ENCODE measurements around the gene DOCK4. TPM values are rescaled to one million over a fixed set of nuclear protein-coding genes. Genes with fewer than 3 reads are reported as not detected.

Gene DOCK4
- total and polyA plus RNA-seq, 7 donors = 1.8 to 12.7 (median 7.1) TPM

DNA sequence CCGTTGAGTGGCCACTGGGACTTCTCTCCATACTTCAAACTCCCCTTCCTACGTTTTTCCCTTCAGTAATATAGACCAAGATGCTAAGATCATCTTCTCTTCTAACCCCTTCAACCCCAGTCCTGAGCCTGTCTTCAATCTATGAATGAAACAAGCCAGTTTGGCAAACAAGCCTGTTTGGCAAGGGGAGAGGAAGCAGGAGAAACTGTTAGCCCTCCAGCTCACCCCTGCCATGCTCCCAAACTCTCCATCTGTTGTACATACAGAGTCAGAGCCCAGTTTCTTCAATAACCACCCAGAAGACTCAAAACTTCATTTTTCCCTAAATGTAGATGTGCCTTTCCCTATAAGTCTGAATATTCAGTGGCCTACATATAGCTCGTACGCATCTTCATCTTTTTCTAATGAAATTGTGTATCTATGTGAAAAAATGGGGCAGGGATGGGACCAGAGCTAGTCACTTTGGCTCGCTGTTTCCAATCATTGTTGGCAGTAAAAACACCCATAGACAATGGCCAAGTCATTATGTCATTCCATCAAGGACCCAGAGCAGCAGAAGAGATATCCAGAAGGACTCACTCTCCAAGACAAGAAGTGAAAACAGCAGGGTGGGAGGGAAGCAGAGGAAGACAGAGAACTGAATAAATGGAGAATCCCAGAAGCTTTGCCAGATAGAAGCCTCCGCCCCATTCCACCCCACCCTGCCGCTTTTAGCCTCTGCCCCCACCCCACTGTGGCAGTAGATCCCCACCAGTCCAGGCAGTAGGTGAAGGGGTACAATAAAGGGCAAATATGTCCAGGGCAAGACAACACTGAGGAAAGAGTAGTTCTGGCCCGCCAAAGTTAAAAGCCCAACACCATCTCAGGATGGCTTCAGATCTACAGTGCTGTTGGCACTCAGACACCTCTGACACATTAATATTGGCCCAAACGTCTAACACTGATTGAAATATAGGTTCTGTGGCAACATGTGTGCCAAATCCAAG is 87.3 kb downstream of the DOCK4 start:
- 73 to 83% (median 81%) methylated on average over 9 of the region's 9 CpGs for WGBS, 3 donors
- no peaks in the 10 kb centered on the region for H3K27me3 ChIP-seq (ENCODE audit: insufficient read depth in 3 of 3, low read length in 2 of 3)
- H3K27ac ChIP-seq = no peak overlapping the region
- no peak for DNase-seq
- ATAC-seq = no peak
- intact Hi-C loops (cut with DNase I) = no loop called here
- TF ChIP-seq, protein P1, sequence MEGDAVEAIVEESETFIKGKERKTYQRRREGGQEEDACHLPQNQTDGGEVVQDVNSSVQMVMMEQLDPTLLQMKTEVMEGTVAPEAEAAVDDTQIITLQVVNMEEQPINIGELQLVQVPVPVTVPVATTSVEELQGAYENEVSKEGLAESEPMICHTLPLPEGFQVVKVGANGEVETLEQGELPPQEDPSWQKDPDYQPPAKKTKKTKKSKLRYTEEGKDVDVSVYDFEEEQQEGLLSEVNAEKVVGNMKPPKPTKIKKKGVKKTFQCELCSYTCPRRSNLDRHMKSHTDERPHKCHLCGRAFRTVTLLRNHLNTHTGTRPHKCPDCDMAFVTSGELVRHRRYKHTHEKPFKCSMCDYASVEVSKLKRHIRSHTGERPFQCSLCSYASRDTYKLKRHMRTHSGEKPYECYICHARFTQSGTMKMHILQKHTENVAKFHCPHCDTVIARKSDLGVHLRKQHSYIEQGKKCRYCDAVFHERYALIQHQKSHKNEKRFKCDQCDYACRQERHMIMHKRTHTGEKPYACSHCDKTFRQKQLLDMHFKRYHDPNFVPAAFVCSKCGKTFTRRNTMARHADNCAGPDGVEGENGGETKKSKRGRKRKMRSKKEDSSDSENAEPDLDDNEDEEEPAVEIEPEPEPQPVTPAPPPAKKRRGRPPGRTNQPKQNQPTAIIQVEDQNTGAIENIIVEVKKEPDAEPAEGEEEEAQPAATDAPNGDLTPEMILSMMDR (IDR thresholded peaks at IDR 0.05) = no peak
- H3K9me3 ChIP-seq = no peaks in the 10 kb centered on the region
- no peaks in the 10 kb centered on the region for H3K36me3 ChIP-seq (ENCODE audit: insufficient read depth in 1 of 2, low read depth in 1 of 2)
- H3K4me1 ChIP-seq = no peaks in the 10 kb centered on the region
- no peak overlapping the region for H3K4me3 ChIP-seq

DNA sequence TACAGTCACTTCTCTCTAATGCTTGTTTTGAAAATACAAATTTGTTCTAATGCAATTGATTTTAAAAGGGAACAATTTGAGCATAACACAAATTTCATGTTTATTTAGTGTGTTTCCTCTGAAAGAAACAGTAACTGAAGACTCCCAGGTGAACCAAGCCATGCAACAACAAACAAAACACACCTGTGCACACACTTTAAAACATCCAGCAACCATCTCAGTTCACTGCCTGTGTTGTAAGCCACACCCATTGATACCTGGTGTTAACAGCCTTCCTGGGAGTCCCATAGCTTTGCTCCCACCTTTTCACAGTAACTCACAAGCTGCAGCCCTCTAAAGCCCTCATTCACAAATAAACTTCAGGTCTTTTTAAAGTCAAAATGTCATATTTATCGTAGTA is 89.3 kb downstream of the DOCK4 start:
- H3K36me3 ChIP-seq (ENCODE audit: insufficient read depth in 1 of 2, low read depth in 1 of 2) = no peaks in the 10 kb centered on the region
- H3K9me3 ChIP-seq = no peaks in the 10 kb centered on the region
- DNase-seq (no peak), ATAC-seq (no peak)
- H3K4me1 ChIP-seq = peaks cover 11% of the 10 kb centered on the region
- no peaks in the 10 kb centered on the region for H3K27me3 ChIP-seq (ENCODE audit: insufficient read depth in 3 of 3, low read length in 2 of 3)
- no peak overlapping the region for H3K27ac ChIP-seq
- H3K4me3 ChIP-seq = no peak overlapping the region
- WGBS, 3 donors = 85 to 100% (median 93%) methylated on average over 1 of the region's 1 CpG
- intact Hi-C loops (cut with DNase I) = no loop called here
- TF ChIP-seq, protein P1 (IDR thresholded peaks at IDR 0.05) = no peak

DNA sequence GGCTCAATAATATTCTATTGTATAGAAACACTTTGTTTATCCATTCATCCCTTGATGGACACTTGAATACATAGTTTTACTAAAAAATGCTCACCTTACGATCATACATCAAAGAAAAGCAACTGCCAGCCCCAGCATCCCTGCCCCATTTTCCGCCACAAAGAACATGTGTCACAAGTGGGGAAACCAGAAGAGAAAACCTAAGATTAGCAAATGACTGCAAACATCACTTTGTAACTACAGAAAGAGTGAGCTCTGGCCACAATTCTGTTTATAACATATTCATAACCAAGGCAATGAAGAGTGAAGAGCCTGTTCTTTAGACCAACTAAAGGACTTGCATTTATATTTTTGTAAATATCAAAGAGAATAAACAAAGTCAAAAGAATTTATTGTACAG is 89.8 kb downstream of the DOCK4 start:
- DNase-seq = no peak
- 97 to 99% (median 98%) methylated on average over 2 of the region's 2 CpGs for WGBS, 3 donors

DNA sequence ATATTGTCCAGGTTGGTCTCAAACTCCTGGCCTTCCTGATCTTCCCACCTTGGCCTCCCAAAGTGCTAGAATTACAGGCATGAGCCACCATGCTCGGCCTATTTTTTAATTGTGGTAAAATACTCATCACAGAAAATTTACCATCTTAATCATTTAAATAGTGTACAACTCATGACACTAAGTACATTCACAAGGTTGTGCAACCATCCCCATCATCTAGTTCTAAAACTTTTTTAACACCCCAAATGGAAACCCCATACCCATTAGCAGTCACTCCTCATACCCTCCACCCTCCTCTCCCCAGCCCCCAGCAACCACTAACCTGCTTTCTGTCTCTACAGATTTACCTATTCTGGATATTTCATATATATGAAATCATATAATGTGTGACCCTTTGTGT is 90.3 kb downstream of the DOCK4 start:
- intact Hi-C loops (cut with DNase I) = no loop called here
- ATAC-seq = no peak
- TF ChIP-seq, protein P1 (IDR thresholded peaks at IDR 0.05) = no peak

More for the DNA sequence above, 89.8 kb downstream of the DOCK4 start:
- TF ChIP-seq, protein P1 (IDR thresholded peaks at IDR 0.05) = no peak
- no peaks in the 10 kb centered on the region for H3K27me3 ChIP-seq (ENCODE audit: insufficient read depth in 3 of 3, low read length in 2 of 3)
- no peak for ATAC-seq
- H3K27ac ChIP-seq = no peak overlapping the region
- no peak overlapping the region for H3K4me3 ChIP-seq
- H3K4me1 ChIP-seq = peaks cover 11% of the 10 kb centered on the region
- no peaks in the 10 kb centered on the region for H3K9me3 ChIP-seq
- intact Hi-C loops (cut with DNase I) = no loop called here
- H3K36me3 ChIP-seq (ENCODE audit: insufficient read depth in 1 of 2, low read depth in 1 of 2) = no peaks in the 10 kb centered on the region

More for the DNA sequence above, 90.3 kb downstream of the DOCK4 start:
- H3K36me3 ChIP-seq (ENCODE audit: insufficient read depth in 1 of 2, low read depth in 1 of 2) = no peaks in the 10 kb centered on the region
- no peak overlapping the region for H3K27ac ChIP-seq
- 89 to 95% (median 93%) methylated on average over 1 of the region's 1 CpG for WGBS, 3 donors
- peaks cover 11% of the 10 kb centered on the region for H3K4me1 ChIP-seq
- no peaks in the 10 kb centered on the region for H3K27me3 ChIP-seq (ENCODE audit: insufficient read depth in 3 of 3, low read length in 2 of 3)
- H3K4me3 ChIP-seq = no peak overlapping the region
- DNase-seq = no peak
- H3K9me3 ChIP-seq = no peaks in the 10 kb centered on the region

Measured in psoas muscle (tissue), 8 donors.